HG02870 (cell line): ENCODE data around the gene NEDD9.

Experiments
- ATAC-seq: cut with Tn5 transposase; IDR thresholded peaks from one replicate; pipeline ENCODE4 v1.9.1; 2021; ENCODE audit warnings: mild to moderate bottlenecking, moderate library complexity; ENCODE audit not compliant: unreplicated experiment

Gene NEDD9

GRCh38 chr6:11183761-11184362 is 48.6 kb downstream of the NEDD9 start:
- ATAC-seq = no peak

GRCh38 chr6:11181478-11182136 is 50.9 kb downstream of the NEDD9 start:
- ATAC-seq = no peak

GRCh38 chr6:11179419-11180202 is 52.9 kb downstream of the NEDD9 start:
- ATAC-seq = no peak

GRCh38 chr6:11179088-11179418 is 53.4 kb downstream of the NEDD9 start:
- no peak for ATAC-seq

DNA sequence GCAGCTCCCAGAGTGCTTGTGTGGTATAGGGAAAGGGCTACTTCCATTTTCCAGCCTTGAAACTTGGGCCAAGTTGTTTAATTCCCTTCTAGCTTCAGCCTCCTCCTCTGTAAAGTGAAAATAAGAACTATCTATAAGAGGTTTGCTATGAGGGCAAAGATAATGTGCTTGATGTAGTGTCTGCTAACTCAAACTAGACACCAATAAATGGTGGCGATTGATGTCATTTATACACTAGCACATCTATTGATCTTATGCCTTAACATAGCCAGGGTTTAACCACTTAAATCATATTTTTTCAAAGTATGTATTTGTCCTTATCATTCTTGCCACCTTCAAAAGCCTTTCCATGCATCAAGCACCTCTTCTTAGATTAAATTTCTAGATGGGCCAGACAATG is 55.2 kb downstream of the NEDD9 start:
- ATAC-seq = no peak

DNA sequence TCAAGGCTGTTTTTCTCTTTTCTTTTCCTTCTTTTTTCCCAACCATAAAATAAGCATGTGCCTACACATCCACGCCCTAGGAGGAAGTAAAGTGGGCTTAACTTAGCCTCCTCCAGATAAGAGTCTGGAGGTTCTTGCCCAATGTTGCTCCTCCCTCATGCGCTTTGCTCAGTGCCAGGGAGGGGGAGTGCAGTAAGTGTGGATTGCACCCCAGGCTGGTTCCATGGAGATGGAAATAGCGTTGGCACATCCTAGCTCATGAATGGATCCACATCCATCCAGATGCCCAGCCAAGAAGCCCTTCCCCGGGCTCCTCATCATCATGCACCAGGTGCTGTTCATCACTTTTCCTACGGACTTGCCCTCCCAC is 58.2 kb downstream of the NEDD9 start:
- ATAC-seq = no peak

- ATAC-seq = no peak
Observed at GRCh38 chr6:11172501-11173327, 59.8 kb downstream of the NEDD9 start.

- ATAC-seq = no peak
Observed at GRCh38 chr6:11171952-11172351, 60.5 kb downstream of the NEDD9 start.

- no peak for ATAC-seq
Observed at GRCh38 chr6:11168091-11168635, 64.3 kb downstream of the NEDD9 start.

DNA sequence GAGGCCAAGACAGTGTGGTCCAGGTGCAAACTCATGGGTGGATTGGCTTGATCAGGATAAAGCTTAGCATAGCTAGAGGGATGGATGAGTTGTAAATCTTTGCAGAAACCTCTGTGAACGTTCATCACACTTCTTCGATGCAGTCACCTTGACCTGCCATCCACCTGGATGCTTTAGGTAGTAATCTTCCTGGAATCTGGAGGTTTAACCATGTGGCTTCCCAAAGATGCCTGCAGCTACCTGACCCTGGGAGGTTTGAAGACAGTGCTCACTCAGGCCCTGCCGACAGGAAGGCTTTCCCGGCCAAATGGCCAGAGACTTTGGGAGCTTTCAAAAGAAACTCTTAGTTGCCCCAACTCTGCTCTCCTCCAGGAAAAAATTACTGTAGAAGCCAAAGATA is 65.5 kb downstream of the NEDD9 start:
- no peak for ATAC-seq

- ATAC-seq = no peak
Observed at GRCh38 chr6:11164717-11165646, 67.5 kb downstream of the NEDD9 start.

DNA sequence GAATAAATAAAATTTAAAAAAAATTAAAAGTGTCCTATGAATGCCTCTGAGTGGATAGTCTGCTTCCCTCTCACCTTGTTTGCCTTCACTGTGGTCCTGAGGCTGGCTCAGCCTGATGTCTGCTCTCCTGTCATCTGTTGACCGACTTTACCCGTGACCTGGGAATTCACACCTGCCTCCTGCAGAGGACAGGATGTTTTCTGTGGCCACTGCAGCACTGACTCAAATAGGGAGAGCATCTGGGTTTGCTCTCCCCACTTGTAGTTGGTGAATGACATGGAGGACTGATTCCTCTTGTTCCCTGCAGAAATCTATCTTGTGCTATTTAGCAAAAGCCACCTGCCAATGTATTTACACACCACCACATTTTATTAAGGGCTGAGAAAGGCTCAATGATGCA is 68.5 kb downstream of the NEDD9 start:
- peak; percentile 83 for ATAC-seq

GRCh38 chr6:11162262-11162661 is 70.2 kb downstream of the NEDD9 start:
- ATAC-seq = no peak

- ATAC-seq = no peak
Observed at GRCh38 chr6:11161031-11161956, 71.2 kb downstream of the NEDD9 start.

- ATAC-seq = no peak
Observed at GRCh38 chr6:11160199-11160598, 72.3 kb downstream of the NEDD9 start.

DNA sequence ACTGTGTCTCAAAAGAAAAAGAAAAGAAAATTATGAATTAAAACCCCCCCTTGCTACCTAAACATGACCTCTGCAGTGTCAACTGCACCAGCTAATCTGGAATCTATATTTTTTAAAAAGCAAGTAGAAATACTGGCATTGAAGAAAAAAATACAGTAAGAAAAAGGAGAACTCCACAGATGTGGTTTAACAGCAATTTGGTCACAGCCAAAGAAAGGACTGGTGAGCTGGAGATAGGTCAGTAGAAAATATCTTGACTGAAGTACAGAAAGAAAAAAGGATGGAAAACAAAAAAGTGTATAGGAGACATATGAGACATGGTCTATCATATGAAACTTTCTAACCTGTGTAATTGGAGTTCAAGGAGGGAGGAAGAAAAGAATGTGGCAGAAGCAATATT is 76.9 kb downstream of the NEDD9 start:
- ATAC-seq = no peak

DNA sequence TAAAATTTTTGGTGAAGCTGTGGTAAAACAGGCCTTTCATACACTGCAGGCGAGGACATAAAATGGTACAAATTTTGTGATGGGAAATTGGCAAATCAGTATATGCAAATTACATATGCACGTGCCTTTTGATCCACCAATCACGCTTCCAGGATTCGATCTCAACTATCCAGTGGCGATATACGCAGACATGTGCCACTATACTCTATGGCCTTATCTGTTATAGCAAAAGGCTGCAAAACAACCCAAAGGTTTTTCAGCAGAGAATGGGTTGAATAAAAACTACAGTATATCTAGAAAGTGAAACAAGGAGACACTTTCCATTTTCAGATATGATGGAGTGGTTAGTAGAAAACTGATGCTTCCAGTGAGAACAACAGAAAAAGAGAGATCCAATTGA is 79.0 kb downstream of the NEDD9 start:
- ATAC-seq = no peak

DNA sequence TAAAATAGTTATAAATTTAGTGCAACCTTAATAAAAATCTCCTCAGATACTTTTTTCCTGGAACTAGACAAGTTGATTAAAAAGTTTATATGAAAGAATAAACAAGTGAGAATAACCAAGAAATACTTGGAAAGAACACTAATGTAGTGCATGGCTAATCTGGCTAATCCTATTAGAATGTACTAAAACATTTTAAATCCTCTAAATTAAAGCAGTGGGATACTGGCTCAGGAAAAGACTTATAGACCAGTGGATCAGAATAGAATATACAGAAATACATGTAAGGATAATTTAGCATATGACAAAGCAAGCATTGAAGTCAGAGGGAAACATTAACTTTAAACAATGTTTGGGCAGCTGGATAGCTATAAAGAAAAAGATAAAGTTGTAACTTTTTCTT is 79.9 kb downstream of the NEDD9 start:
- ATAC-seq = no peak

DNA sequence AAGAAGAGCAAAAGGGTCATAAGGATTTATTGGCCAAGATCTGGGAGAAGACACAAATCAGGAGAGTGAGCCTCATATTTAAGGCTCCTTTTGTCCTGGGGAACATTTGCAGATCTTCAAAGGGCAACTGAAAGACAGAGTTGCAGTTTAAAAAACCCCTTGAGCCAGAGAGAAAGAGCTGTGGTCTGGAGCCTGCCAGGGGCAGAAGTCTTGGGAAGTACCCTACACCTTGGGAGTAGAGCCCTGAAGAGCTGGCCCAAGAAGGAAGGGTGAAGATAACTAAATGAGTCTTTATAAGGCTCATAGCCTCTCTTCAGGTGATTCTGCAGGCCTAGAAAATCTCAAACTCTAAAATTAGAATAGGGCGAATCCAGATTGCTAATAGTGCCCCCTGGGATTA is 81.0 kb downstream of the NEDD9 start:
- no peak for ATAC-seq
